H7 (cell line): ENCODE data around the gene NDUFAB1. TPM values are rescaled to one million over a fixed set of nuclear protein-coding genes. Genes with fewer than 3 reads are reported as not detected.
"Not testable (repeated sequence)": the region's sequence is repeated elsewhere in the genome, so short reads cannot be mapped to it uniquely, and the experiment has no call there.

Source experiments
- DNase-seq: peaks from one replicate; pipeline ENCODE4 v3.0.0; 2012
- H3K27me3 ChIP-seq: 2 replicates; pipeline ENCODE4 v1.6.0; 2011; ENCODE audit warnings: mild to moderate bottlenecking, low read length; ENCODE audit not compliant: control insufficient read depth, insufficient read depth
- H3K36me3 ChIP-seq: replicated peaks from 2 replicates; pipeline ENCODE4 v1.5.1; 2011; ENCODE audit warnings: low read length; ENCODE audit not compliant: control insufficient read depth, insufficient read depth
- H3K4me3 ChIP-seq: 2 replicates; pipeline ENCODE4 v1.5.1; 2011; ENCODE audit warnings: low read depth, mild to moderate bottlenecking, control low read depth, low read length, moderate library complexity; ENCODE audit not compliant: insufficient read depth
- total RNA-seq: library from RNA; depleted of rRNA; stranded (reverse); fragments of >200 nt; shearing (Covaris generic); gene quantifications from 2 replicates; pipeline ENCODE4 v1.2.3, GENCODE V29; 2014

The NDUFAB1 gene
- total RNA-seq, 1 experiment from 2014 or later = 426 TPM

- peaks cover 12% of the 10 kb centered on the region for H3K36me3 ChIP-seq
- no peak overlapping the region for H3K4me3 ChIP-seq
- H3K27me3 ChIP-seq = no peaks in the 10 kb centered on the region
- DNase-seq = no peak
Measured at GRCh38 chr16:23607726-23608125, 11.6 kb upstream of the NDUFAB1 start.

- Histone ChIP-seq H3K36me3 (peaks cover 10% of the 10 kb centered on the region), H3K4me3 (no peak overlapping the region), H3K27me3 (no peaks in the 10 kb centered on the region)
- DNase-seq = peak; percentile 55
Measured at GRCh38 chr16:23597003-23597756, 1.1 kb upstream of the NDUFAB1 start.

GRCh38 chr16:23595246-23595950 is 718 bp downstream of the NDUFAB1 start:
- Histone ChIP-seq H3K4me3 (peak overlapping the region; percentile 92), H3K27me3 (no peaks in the 10 kb centered on the region), H3K36me3 (peaks cover 20% of the 10 kb centered on the region)
- no peak for DNase-seq

GRCh38 chr16:23594186-23594585 is 1.9 kb downstream of the NDUFAB1 start:
- no peak overlapping the region for H3K4me3 ChIP-seq
- no peaks in the 10 kb centered on the region for H3K27me3 ChIP-seq
- DNase-seq = no peak
- H3K36me3 ChIP-seq = peaks cover 22% of the 10 kb centered on the region

GRCh38 chr16:23590181-23590580 is 5.9 kb downstream of the NDUFAB1 start:
- Histone ChIP-seq H3K27me3 (no peaks in the 10 kb centered on the region), H3K36me3 (peaks cover 30% of the 10 kb centered on the region)

GRCh38 chr16:23587726-23588125 is 8.4 kb downstream of the NDUFAB1 start:
- H3K4me3 ChIP-seq = no peak overlapping the region
- H3K27me3 ChIP-seq = no peaks in the 10 kb centered on the region
- no peak for DNase-seq
- peaks cover 32% of the 10 kb centered on the region for H3K36me3 ChIP-seq

More at GRCh38 chr16:23590181-23590580, 5.9 kb downstream of the NDUFAB1 start:
- H3K4me3 ChIP-seq = no peak overlapping the region
- no peak for DNase-seq

- H3K36me3 ChIP-seq = peaks cover 23% of the 10 kb centered on the region
- H3K27me3 ChIP-seq = no peaks in the 10 kb centered on the region
Measured at GRCh38 chr16:23584186-23585076, 11.7 kb downstream of the NDUFAB1 start.

GRCh38 chr16:23583271-23583670 is 12.8 kb downstream of the NDUFAB1 start:
- H3K4me3 ChIP-seq, DNase-seq, H3K27me3 ChIP-seq: not testable (repeated sequence)
- H3K36me3 ChIP-seq = peaks cover 21% of the 10 kb centered on the region

More at GRCh38 chr16:23584186-23585076, 11.7 kb downstream of the NDUFAB1 start:
- no peak for DNase-seq
- H3K4me3 ChIP-seq = no peak overlapping the region

- H3K4me3 ChIP-seq = no peak overlapping the region
- no peak for DNase-seq
- H3K27me3 ChIP-seq = no peaks in the 10 kb centered on the region
- peaks cover 18% of the 10 kb centered on the region for H3K36me3 ChIP-seq
Measured at GRCh38 chr16:23581764-23582163, 14.4 kb downstream of the NDUFAB1 start.

GRCh38 chr16:23580391-23580790 is 15.7 kb downstream of the NDUFAB1 start:
- no peaks in the 10 kb centered on the region for H3K27me3 ChIP-seq
- DNase-seq = no peak
- H3K4me3 ChIP-seq = no peak overlapping the region
- peaks cover 17% of the 10 kb centered on the region for H3K36me3 ChIP-seq

- no peak overlapping the region for H3K4me3 ChIP-seq
- H3K27me3 ChIP-seq = no peaks in the 10 kb centered on the region
- no peak for DNase-seq
- H3K36me3 ChIP-seq = peaks cover 10% of the 10 kb centered on the region
Measured at GRCh38 chr16:23579371-23579770, 16.7 kb downstream of the NDUFAB1 start.

- Histone ChIP-seq H3K27me3 (no peaks in the 10 kb centered on the region), H3K36me3 (peaks cover 12% of the 10 kb centered on the region), H3K4me3 (no peak overlapping the region)
- no peak for DNase-seq
Measured at GRCh38 chr16:23578101-23578830, 17.9 kb downstream of the NDUFAB1 start.

- Histone ChIP-seq H3K27me3 (no peaks in the 10 kb centered on the region), H3K36me3 (peaks cover 15% of the 10 kb centered on the region), H3K4me3 (no peak overlapping the region)
- DNase-seq = no peak
Measured at GRCh38 chr16:23577493-23577892, 18.6 kb downstream of the NDUFAB1 start.

GRCh38 chr16:23575834-23576233 is 20.3 kb downstream of the NDUFAB1 start:
- peak; percentile 46 for DNase-seq
- peaks cover 20% of the 10 kb centered on the region for H3K36me3 ChIP-seq
- no peaks in the 10 kb centered on the region for H3K27me3 ChIP-seq
- H3K4me3 ChIP-seq = no peak overlapping the region
